SK-N-SH (cell line): ENCODE data around the gene GRAMD1B. TPM values are rescaled to one million over a fixed set of nuclear protein-coding genes. Genes with fewer than 3 reads are reported as not detected.
"Not testable (repeated sequence)": the region's sequence is repeated elsewhere in the genome, so short reads cannot be mapped to it uniquely, and the experiment has no call there.

Experiments
- CTCF ChIA-PET: fragments of 300-600, 350-600 bp; formaldehyde crosslinking; extraction: SDS; loops from one replicate; lab custom pipeline; 2021; lab: Yijun Ruan, JAX
- POLR2A ChIA-PET: fragments of 350-600 bp; sonication (Branson Sonifier 250); formaldehyde crosslinking; extraction: SDS; loops from one replicate; lab custom pipeline; 2020; ENCODE audit warnings: antibody characterized with exemption, inconsistent platforms; lab: Yijun Ruan, JAX
- DNase-seq: peaks from one replicate; pipeline ENCODE4 v3.0.0; 2012
- H2AFZ ChIP-seq: fragments of 200-600 bp; sonication (generic); 2 replicates; pipeline ENCODE4 v1.8.1; 2016; ENCODE audit warnings: antibody characterized with exemption, mild to moderate bottlenecking, low read depth
- H3F3A ChIP-seq: fragments of 200-600 bp; sonication (generic); replicated peaks from 2 replicates; pipeline ENCODE3; 2016; ENCODE audit warnings: antibody characterized with exemption, mild to moderate bottlenecking; ENCODE audit not compliant: insufficient read depth
- H3K27ac ChIP-seq, 2 experiments: fragments of 200-500 bp in 1 of 2; fragments of 200-600 bp in 1 of 2; sonication (Bioruptor generic) in 1 of 2; sonication (generic), shearing (Covaris generic) in 1 of 2; 2 replicates each; pipeline versions ENCODE4 v1.5.1 to v1.6.1; 2014 to 2016; ENCODE audit warnings: low read depth in 2 of 2, inconsistent platforms in 1 of 2, low read length in 1 of 2, mild to moderate bottlenecking in 1 of 2, mixed read lengths in 1 of 2
- H3K27me3 ChIP-seq: fragments of 200-600 bp; sonication (generic), shearing (Covaris generic); 2 replicates; pipeline ENCODE4 v1.6.1; 2016; ENCODE audit warnings: mixed run types; ENCODE audit not compliant: insufficient read depth
- H3K36me3 ChIP-seq, 2 experiments: fragments of 200-500 bp in 1 of 2; fragments of 200-600 bp in 1 of 2; sonication (Bioruptor generic) in 1 of 2; sonication (generic) in 1 of 2; replicated peaks in 1 of 2; 2 replicates each; pipeline versions ENCODE3 to v1.5.1; 2014 to 2016; ENCODE audit warnings: low read length in 1 of 2, mild to moderate bottlenecking in 1 of 2; ENCODE audit not compliant: insufficient read depth in 2 of 2, control insufficient read depth in 1 of 2
- H3K4me1 ChIP-seq, 2 experiments: fragments of 200-500 bp in 1 of 2; fragments of 200-600 bp in 1 of 2; sonication (Bioruptor generic) in 1 of 2; sonication (generic), shearing (Covaris generic) in 1 of 2; 2 replicates each; pipeline versions ENCODE4 v1.5.1 to v1.6.1; 2014 to 2016; ENCODE audit warnings: low read depth in 1 of 2, low read length in 1 of 2, mixed run types in 1 of 2; ENCODE audit not compliant: insufficient read depth in 2 of 2, control insufficient read depth in 1 of 2
- H3K4me2 ChIP-seq: fragments of 200-600 bp; sonication (generic), shearing (Covaris generic); 2 replicates; pipeline ENCODE4 v1.6.1; 2017; ENCODE audit warnings: mixed run types
- H3K4me3 ChIP-seq, 2 experiments: fragments of 200-500 bp in 1 of 2; fragments of 200-600 bp in 1 of 2; sonication (Bioruptor generic) in 1 of 2; sonication (generic), shearing (Covaris generic) in 1 of 2; 2 replicates each; pipeline versions ENCODE4 v1.5.1 to v1.8.1; 2014 to 2016; ENCODE audit warnings: low read depth in 2 of 2, inconsistent platforms in 1 of 2, low read length in 1 of 2, mild to moderate bottlenecking in 1 of 2, mixed read lengths in 1 of 2, moderate library complexity in 1 of 2
- H3K79me2 ChIP-seq: fragments of 200-600 bp; sonication (generic); 2 replicates; pipeline ENCODE4 v1.8.1; 2017; ENCODE audit warnings: mild to moderate bottlenecking; ENCODE audit not compliant: insufficient read depth
- H3K9ac ChIP-seq: fragments of 200-600 bp; sonication (generic); 2 replicates; pipeline ENCODE4 v1.6.1; 2017; ENCODE audit warnings: mixed run types
- H3K9me2 ChIP-seq: fragments of 200-600 bp; sonication (generic); 2 replicates; pipeline ENCODE4 v1.6.1; 2017; ENCODE audit warnings: mixed run types
- H3K9me3 ChIP-seq: fragments of 200-600 bp; sonication (generic); 2 replicates; pipeline ENCODE4 v1.6.1; 2017; ENCODE audit warnings: mixed run types, mild to moderate bottlenecking, moderate library complexity
- H4K20me1 ChIP-seq: fragments of 200-600 bp; sonication (generic); 2 replicates; pipeline ENCODE4 v1.6.1; 2017; ENCODE audit warnings: mild to moderate bottlenecking, mixed run types; ENCODE audit not compliant: insufficient read depth
- CTCF ChIP-seq: fragments of 200-600 bp; sonication (generic); IDR thresholded peaks from 2 replicates; pipeline ENCODE4 v1.6.1; 2017; ENCODE audit warnings: antibody characterized with exemption, mild to moderate bottlenecking, moderate library complexity
- ELF1 ChIP-seq: IDR thresholded peaks from 2 replicates; pipeline ENCODE4 v1.4.0; 2012
- EP300 ChIP-seq, 2 experiments: IDR thresholded peaks; 2 replicates each; pipeline versions ENCODE4 v1.4.0 to v1.6.1; 2012; ENCODE audit warnings: borderline replicate concordance in 1 of 2, low read depth in 1 of 2, low read length in 1 of 2
- FOSL2 ChIP-seq: IDR thresholded peaks from 2 replicates; pipeline ENCODE4 v1.4.0; 2012; ENCODE audit warnings: low read depth, mild to moderate bottlenecking, moderate library complexity, borderline replicate concordance
- GATA2 ChIP-seq: sonication (generic); formaldehyde crosslinking; IDR thresholded peaks from 2 replicates; pipeline ENCODE4 v1.5.0; 2020; ENCODE audit warnings: mild to moderate bottlenecking, missing genetic modification reagents
- JUND ChIP-seq: IDR thresholded peaks from 2 replicates; pipeline ENCODE4 v1.4.0; 2012
- MAX ChIP-seq: IDR thresholded peaks from 2 replicates; pipeline ENCODE4 v1.4.0; 2012; ENCODE audit warnings: low read depth
- NFIC ChIP-seq: IDR thresholded peaks from 2 replicates; pipeline ENCODE4 v1.4.0; 2012; ENCODE audit warnings: borderline replicate concordance
- PBX3 ChIP-seq: IDR thresholded peaks from 2 replicates; pipeline ENCODE4; 2012
- RAD21 ChIP-seq: IDR thresholded peaks from 2 replicates; pipeline ENCODE4 v1.6.1; 2012; ENCODE audit warnings: mild to moderate bottlenecking, low read length
- RFX5 ChIP-seq: IDR thresholded peaks from 2 replicates; pipeline ENCODE4 v1.6.1; 2012; ENCODE audit warnings: mild to moderate bottlenecking, improper control_type of control experiment, low read length
- TAF1 ChIP-seq: IDR thresholded peaks from 2 replicates; pipeline ENCODE4 v1.6.1; 2012; ENCODE audit warnings: low read depth, mild to moderate bottlenecking, low read length, moderate library complexity, borderline replicate concordance
- TEAD4 ChIP-seq: IDR thresholded peaks from 2 replicates; pipeline ENCODE4 v1.4.0; 2012; ENCODE audit warnings: mild to moderate bottlenecking, borderline replicate concordance; ENCODE audit not compliant: insufficient read depth
- USF2 ChIP-seq: fragments of 150-350 bp; IDR thresholded peaks from 2 replicates; pipeline ENCODE4 v1.6.1; 2017; ENCODE audit warnings: antibody characterized with exemption, low read length, low read depth, borderline replicate concordance
- WGBS: methylation state at CpG from one replicate; pipeline ENCODE4 v1.1.6; 2017; ENCODE audit warnings: low lambda C conversion rate; 5-methylcytosine and 5-hydroxymethylcytosine counted together
- polyA plus RNA-seq, 3 experiments: library from polyadenylated mRNA; depleted of rRNA; stranded (reverse); fragments of >200 nt; gene quantifications; 2 replicates each; pipeline ENCODE4 v1.2.3, GENCODE V29; 2012

Gene GRAMD1B
- polyA plus RNA-seq, 1 of the 3 experiments (the other 2 are of a cell fraction) = 14.5 TPM

- Histone ChIP-seq H3K4me3 (no peak overlapping the region), H3K79me2 (peaks cover 14% of the 10 kb centered on the region; the same call in 1 of the 2 replicates), H3F3A (no peaks in the 10 kb centered on the region), H2AFZ (no peak overlapping the region), H3K4me2 (no peak overlapping the region), H3K27ac (no peak overlapping the region; a peak in 1 of 4 replicates), H3K36me3 (no peaks in the 10 kb centered on the region), H3K9me3 (0 out of 2 replicates have a peak, but pooled peaks cover 4% of the 10 kb centered on the region), H3K9me2 (no peaks in the 10 kb centered on the region), H4K20me1 (no peaks in the 10 kb centered on the region), H3K4me1 (peaks cover 0 to 18% of the 10 kb centered on the region in 2 experiments; a peak in 1 of 4 replicates), H3K9ac (no peak overlapping the region), H3K27me3 (no peaks in the 10 kb centered on the region)
- no peak for DNase-seq
- POLR2A ChIA-PET = interaction anchor here (0.9 to 1.8 kb wide), 2 partner anchors 10 to 41 kb away, joined by 3 to 6 read pairs; no protein-coding TSS in a partner anchor
- no peak for TF ChIP-seq MAX
- no peak for TF ChIP-seq RFX5
- no peak for TF ChIP-seq NFIC
- TF ChIP-seq JUND = no peak
- no peak for TF ChIP-seq CTCF
- no peak for TF ChIP-seq TAF1
- no peak for TF ChIP-seq FOSL2
- WGBS = 91% methylated on average over 6 of the region's 7 CpGs
- CTCF ChIA-PET = interaction anchor here (1.3 to 8.7 kb wide), 4 partner anchors 9 to 61 kb away, joined by 7 to 62 read pairs (median 42); no protein-coding TSS in a partner anchor
Observed at GRCh38 chr11:123519797-123520193, 89.7 kb downstream of the GRAMD1B start.

- POLR2A ChIA-PET = interaction anchor here (0.9 kb wide), 1 partner anchor 11 kb away, joined by 3 read pairs; no protein-coding TSS in a partner anchor
- H3K4me3 ChIP-seq, H3K9ac ChIP-seq, DNase-seq, H3K9me3 ChIP-seq, H3K9me2 ChIP-seq, H2AFZ ChIP-seq, H3F3A ChIP-seq, H3K4me2 ChIP-seq, H4K20me1 ChIP-seq, H3K36me3 ChIP-seq, H3K27me3 ChIP-seq, H3K27ac ChIP-seq: not testable (repeated sequence)
- CTCF ChIA-PET = interaction anchor here (1.6 to 8.7 kb wide), 4 partner anchors 10 to 56 kb away, joined by 4 to 62 read pairs (median 30); no protein-coding TSS in a partner anchor
- peaks cover 0 to 25% of the 10 kb centered on the region in 2 experiments; a peak in 1 of 4 replicates for H3K4me1 ChIP-seq
- peaks cover 11% of the 10 kb centered on the region; the same call in 1 of the 2 replicates for H3K79me2 ChIP-seq
- WGBS = 97% methylated on average over 6 of the region's 6 CpGs
Observed at GRCh38 chr11:123520476-123520875, 90.4 kb downstream of the GRAMD1B start.

- Histone ChIP-seq H3K9me2 (no peaks in the 10 kb centered on the region), H4K20me1 (no peaks in the 10 kb centered on the region), H3K9ac (no peak overlapping the region), H3K27ac (no peak overlapping the region), H3K4me3 (no peak overlapping the region), H3K79me2 (peaks cover 11% of the 10 kb centered on the region; the same call in 1 of the 2 replicates), H2AFZ (no peak overlapping the region), H3K4me2 (no peak overlapping the region), H3F3A (no peaks in the 10 kb centered on the region), H3K9me3 (0 out of 2 replicates have a peak, but pooled peaks cover 4% of the 10 kb centered on the region), H3K36me3 (no peaks in the 10 kb centered on the region), H3K27me3 (no peaks in the 10 kb centered on the region), H3K4me1 (peaks cover 0 to 30% of the 10 kb centered on the region in 2 experiments; a peak in 1 of 4 replicates)
- no peak for DNase-seq
- POLR2A ChIA-PET = no interaction called here
- CTCF ChIA-PET = interaction anchor here (1.6 to 8.7 kb wide), 5 partner anchors 10 to 56 kb away, joined by 4 to 62 read pairs (median 16); no protein-coding TSS in a partner anchor
- WGBS = 92% methylated on average over 3 of the region's 3 CpGs
- TF ChIP-seq USF2 (no peak), NFIC (no peak), TEAD4 (no peak), RFX5 (no peak), PBX3 (no peak), GATA2 (CRISPR knock-in tag) (no peak), EP300 (IDR thresholded peaks at IDR 0.05; ENCODE audit: borderline replicate concordance in 1 of 2, low read depth in 1 of 2, low read length in 1 of 2) (no peak), FOSL2 (no peak), ELF1 (no peak), JUND (no peak), RAD21 (no peak), CTCF (no peak)
Observed at GRCh38 chr11:123521001-123521400, 90.9 kb downstream of the GRAMD1B start.
